ENCODE measurements around the gene PILRA. TPM values are rescaled to one million over a fixed set of nuclear protein-coding genes. Genes with fewer than 3 reads are reported as not detected.
A peak's percentile ranks its signal among the peaks of the same experiment; 100 is the strongest.

PILRA gene
- total and polyA plus RNA-seq, 10 of the 15 experiments (the other 5 are each of a cell fraction or from before 2014, with no cell fraction given): 6.6 to 43.3 (median 11.5) TPM

DNA sequence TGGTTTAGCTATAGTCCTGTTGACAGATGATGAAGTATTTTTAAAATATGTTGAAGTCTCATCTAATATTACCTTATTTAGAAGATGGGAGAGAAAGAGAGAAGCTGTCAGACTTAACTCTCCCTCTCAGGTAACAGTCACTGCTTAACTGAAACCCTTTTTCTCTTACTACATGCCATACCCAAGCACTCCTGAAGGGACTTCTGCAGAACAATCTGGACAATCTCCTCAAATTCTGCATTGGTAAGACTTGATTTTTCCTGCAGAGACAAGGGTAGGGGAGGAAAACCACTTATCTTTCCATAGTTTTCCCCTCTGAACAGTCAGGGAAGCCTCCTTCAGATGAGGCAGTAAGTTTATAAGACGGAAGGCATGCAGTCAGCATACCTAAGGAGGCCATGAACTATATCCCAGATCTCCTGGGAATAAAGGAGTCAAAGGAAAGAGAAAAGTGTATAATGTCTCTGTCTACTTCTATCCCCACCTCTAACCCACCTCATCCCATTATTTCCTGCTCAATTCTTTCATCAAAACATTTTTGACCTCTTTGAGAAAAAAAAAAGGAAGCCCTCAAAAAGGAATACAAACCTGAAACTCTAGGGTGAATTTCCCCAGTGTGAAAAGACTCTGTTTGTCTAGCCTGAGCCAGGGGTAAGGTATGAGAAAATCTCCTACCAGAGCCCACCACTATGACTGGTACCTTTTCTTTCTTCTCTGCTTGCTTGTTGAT, 45.8 kb downstream of the PILRA start (continued):
- TF ChIP-seq ZNF384 (IDR thresholded peaks at IDR 0.05; ENCODE audit: borderline replicate concordance, low read depth, low read length) (0 out of 2 replicates have a peak, but pooled peaks have one; percentile 20), DPF2 (IDR thresholded peaks at IDR 0.05) (no peak), EED (IDR thresholded peaks at IDR 0.05; ENCODE audit: low read depth) (no peak), CEBPB (IDR thresholded peaks at IDR 0.05; ENCODE audit: borderline replicate concordance in 1 of 2, low read depth in 2 of 2, low read length in 2 of 2) (no peak), RBBP5 (conservative IDR thresholded peaks at IDR 0.05) (no peak), BACH1 (IDR thresholded peaks at IDR 0.05; ENCODE audit: borderline replicate concordance) (no peak)
- TF ChIP-seq, protein P1, sequence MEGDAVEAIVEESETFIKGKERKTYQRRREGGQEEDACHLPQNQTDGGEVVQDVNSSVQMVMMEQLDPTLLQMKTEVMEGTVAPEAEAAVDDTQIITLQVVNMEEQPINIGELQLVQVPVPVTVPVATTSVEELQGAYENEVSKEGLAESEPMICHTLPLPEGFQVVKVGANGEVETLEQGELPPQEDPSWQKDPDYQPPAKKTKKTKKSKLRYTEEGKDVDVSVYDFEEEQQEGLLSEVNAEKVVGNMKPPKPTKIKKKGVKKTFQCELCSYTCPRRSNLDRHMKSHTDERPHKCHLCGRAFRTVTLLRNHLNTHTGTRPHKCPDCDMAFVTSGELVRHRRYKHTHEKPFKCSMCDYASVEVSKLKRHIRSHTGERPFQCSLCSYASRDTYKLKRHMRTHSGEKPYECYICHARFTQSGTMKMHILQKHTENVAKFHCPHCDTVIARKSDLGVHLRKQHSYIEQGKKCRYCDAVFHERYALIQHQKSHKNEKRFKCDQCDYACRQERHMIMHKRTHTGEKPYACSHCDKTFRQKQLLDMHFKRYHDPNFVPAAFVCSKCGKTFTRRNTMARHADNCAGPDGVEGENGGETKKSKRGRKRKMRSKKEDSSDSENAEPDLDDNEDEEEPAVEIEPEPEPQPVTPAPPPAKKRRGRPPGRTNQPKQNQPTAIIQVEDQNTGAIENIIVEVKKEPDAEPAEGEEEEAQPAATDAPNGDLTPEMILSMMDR (IDR thresholded peaks at IDR 0.05 in 2 of 3, conservative IDR thresholded peaks at IDR 0.05 in 1 of 3; ENCODE audit: control insufficient read depth in 2 of 3, extremely low read depth in 1 of 3, insufficient read depth in 1 of 3, low read depth in 3 of 3, low read length in 3 of 3): peak in 2 of 3 experiments; percentile 2 to 18; a peak in 1 of 6 replicates
- TF ChIP-seq, protein P2, sequence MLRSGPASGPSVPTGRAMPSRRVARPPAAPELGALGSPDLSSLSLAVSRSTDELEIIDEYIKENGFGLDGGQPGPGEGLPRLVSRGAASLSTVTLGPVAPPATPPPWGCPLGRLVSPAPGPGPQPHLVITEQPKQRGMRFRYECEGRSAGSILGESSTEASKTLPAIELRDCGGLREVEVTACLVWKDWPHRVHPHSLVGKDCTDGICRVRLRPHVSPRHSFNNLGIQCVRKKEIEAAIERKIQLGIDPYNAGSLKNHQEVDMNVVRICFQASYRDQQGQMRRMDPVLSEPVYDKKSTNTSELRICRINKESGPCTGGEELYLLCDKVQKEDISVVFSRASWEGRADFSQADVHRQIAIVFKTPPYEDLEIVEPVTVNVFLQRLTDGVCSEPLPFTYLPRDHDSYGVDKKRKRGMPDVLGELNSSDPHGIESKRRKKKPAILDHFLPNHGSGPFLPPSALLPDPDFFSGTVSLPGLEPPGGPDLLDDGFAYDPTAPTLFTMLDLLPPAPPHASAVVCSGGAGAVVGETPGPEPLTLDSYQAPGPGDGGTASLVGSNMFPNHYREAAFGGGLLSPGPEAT (IDR thresholded peaks at IDR 0.05; ENCODE audit: low read depth): 0 out of 2 replicates have a peak, but pooled peaks have one; percentile 27
- TF ChIP-seq, protein P3, sequence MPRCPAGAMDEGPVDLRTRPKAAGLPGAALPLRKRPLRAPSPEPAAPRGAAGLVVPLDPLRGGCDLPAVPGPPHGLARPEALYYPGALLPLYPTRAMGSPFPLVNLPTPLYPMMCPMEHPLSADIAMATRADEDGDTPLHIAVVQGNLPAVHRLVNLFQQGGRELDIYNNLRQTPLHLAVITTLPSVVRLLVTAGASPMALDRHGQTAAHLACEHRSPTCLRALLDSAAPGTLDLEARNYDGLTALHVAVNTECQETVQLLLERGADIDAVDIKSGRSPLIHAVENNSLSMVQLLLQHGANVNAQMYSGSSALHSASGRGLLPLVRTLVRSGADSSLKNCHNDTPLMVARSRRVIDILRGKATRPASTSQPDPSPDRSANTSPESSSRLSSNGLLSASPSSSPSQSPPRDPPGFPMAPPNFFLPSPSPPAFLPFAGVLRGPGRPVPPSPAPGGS (IDR thresholded peaks at IDR 0.05; ENCODE audit: borderline replicate concordance, insufficient read depth, low read depth, low read length, poor library complexity, severe bottlenecking): no peak
